Islet precursor cell (in vitro differentiated cells): ENCODE data around the gene PKP3.
"Not testable (repeated sequence)": the region's sequence is repeated elsewhere in the genome, so short reads cannot be mapped to it uniquely, and the experiment has no call there.

Experiments used
- DNase-seq: peaks from one replicate; pipeline ENCODE4 v3.0.0-alpha.2; 2018

The PKP3 gene

GRCh38 chr11:363443-363805, 30.6 kb upstream of the PKP3 start:
- not testable (repeated sequence) for DNase-seq

GRCh38 chr11:363948-364761, 29.9 kb upstream of the PKP3 start:
- no peak for DNase-seq

- DNase-seq = no peak
Observed at GRCh38 chr11:364991-365725, 28.9 kb upstream of the PKP3 start.

- DNase-seq = no peak
Observed at GRCh38 chr11:365831-366230, 28.2 kb upstream of the PKP3 start.

- DNase-seq = no peak
Observed at GRCh38 chr11:367956-368413, 26.0 kb upstream of the PKP3 start.

- peak; percentile 75 for DNase-seq
Observed at GRCh38 chr11:368414-369335, 25.3 kb upstream of the PKP3 start.

GRCh38 chr11:369336-370018, 24.5 kb upstream of the PKP3 start, which contains the start of gene B4GALNT4:
Gene B4GALNT4 (plus strand): TSS chr11:369499. CDS start chr11:369804, 305 bp downstream.
- DNase-seq = no peak

GRCh38 chr11:370070-370941, 23.7 kb upstream of the PKP3 start:
- DNase-seq = no peak

GRCh38 chr11:371051-371450, 23.0 kb upstream of the PKP3 start:
- no peak for DNase-seq

- no peak for DNase-seq
Observed at GRCh38 chr11:371716-372590, 22.1 kb upstream of the PKP3 start.

GRCh38 chr11:372809-373715, 20.9 kb upstream of the PKP3 start:
- no peak for DNase-seq

GRCh38 chr11:373716-374551, 20.1 kb upstream of the PKP3 start:
- peak; percentile 88 for DNase-seq

GRCh38 chr11:375065-376025, 18.7 kb upstream of the PKP3 start:
- DNase-seq = no peak

- DNase-seq = no peak
Observed at GRCh38 chr11:376531-377173, 17.4 kb upstream of the PKP3 start.

GRCh38 chr11:377174-377865, 16.7 kb upstream of the PKP3 start:
- DNase-seq = no peak
